Measurements from ENCODE around the gene FBXO10. TPM values are rescaled to one million over a fixed set of nuclear protein-coding genes. Genes with fewer than 3 reads are reported as not detected.
"Not testable (repeated sequence)": the region's sequence is repeated elsewhere in the genome, so short reads cannot be mapped to it uniquely, and the experiment has no call there.

FBXO10 gene
- total RNA-seq, 1 donor from 2014 or later, result 13.2 TPM

DNA sequence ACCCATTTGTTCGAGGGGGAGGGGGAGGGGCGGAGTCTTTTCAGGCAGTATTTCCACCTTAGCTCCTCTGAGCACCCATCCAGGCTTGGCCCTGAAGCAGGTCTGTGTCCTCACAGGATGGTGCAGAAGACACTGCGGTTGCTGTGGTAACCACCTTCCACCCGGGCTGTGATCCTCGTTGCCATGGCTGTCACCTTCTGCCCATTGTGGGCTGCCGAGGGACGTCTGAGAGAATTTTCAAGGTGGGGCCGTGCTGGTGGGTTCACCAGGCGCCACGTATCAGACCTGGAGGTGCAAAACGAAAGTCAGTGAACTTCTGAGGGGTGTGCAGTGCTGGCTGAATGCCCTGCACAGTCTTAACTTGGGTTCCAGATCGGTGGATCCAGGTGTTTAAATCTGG lies 63.7 kb downstream of the FBXO10 start:
- TF ChIP-seq, protein P1, sequence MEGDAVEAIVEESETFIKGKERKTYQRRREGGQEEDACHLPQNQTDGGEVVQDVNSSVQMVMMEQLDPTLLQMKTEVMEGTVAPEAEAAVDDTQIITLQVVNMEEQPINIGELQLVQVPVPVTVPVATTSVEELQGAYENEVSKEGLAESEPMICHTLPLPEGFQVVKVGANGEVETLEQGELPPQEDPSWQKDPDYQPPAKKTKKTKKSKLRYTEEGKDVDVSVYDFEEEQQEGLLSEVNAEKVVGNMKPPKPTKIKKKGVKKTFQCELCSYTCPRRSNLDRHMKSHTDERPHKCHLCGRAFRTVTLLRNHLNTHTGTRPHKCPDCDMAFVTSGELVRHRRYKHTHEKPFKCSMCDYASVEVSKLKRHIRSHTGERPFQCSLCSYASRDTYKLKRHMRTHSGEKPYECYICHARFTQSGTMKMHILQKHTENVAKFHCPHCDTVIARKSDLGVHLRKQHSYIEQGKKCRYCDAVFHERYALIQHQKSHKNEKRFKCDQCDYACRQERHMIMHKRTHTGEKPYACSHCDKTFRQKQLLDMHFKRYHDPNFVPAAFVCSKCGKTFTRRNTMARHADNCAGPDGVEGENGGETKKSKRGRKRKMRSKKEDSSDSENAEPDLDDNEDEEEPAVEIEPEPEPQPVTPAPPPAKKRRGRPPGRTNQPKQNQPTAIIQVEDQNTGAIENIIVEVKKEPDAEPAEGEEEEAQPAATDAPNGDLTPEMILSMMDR (IDR thresholded peaks at IDR 0.05; ENCODE audit: insufficient read depth, low read length, poor library complexity, severe bottlenecking), result no peak
- Histone ChIP-seq H3K27me3 (ENCODE audit: control insufficient read depth, insufficient read depth, low read length) (no peaks in the 10 kb centered on the region), H3K4me3 (ENCODE audit: low read depth, low read length) (no peak overlapping the region), H3K36me3 (ENCODE audit: control insufficient read depth, insufficient read depth, low read length) (no peaks in the 10 kb centered on the region)
- DNase-seq (ENCODE audit: low read depth), result no peak

DNA sequence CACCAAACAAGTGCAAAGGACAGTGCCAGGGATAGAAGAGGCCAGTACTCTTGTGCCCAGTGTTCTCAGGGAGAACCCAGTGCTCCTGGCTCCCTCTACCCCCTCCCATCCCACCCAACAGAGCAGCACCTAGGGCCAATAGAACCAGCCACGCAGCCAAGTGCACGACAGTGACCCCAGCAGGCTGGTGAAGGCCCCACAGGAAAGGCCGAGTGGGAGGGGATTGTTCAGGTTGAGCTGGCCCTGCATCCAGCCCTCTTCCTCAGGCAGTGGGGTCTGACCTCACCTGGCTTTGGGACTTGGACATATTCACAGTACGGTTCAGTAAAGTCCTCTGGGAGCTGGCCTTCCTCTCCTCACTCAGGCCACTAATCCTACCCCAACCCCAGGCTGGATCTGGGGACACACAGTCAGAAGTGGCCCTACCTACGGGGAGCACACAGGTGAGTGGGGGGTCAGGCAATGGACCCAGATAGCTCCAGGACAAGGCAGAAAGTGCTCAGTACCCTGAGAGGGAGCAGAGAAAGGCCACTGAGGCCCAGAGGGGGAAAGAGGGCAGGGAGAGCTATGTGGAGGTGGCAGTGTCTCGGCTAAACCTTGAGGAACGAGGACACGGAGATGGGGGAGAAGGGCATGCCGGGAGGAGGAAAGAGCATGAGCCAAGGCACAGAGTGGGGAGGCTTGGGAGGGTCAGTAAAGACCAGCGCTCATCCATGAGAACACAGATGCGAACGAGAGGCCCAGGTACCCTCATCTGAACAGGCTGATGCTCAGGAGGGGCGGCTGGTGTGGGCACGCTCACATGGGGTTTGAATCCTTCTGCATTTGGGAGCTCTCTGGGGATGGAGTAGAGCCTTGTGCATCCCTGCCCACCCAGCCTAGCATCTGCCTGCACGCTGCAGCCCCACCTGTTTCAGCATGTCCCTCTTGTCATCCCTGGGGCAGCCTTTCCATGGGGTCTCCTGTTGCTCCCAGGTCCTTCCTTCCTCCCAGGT lies 64.9 kb downstream of the FBXO10 start:
- no peak for DNase-seq (ENCODE audit: low read depth)
- Histone ChIP-seq H3K4me3 (ENCODE audit: low read depth, low read length) (no peak overlapping the region), H3K27me3 (ENCODE audit: control insufficient read depth, insufficient read depth, low read length) (no peaks in the 10 kb centered on the region), H3K36me3 (ENCODE audit: control insufficient read depth, insufficient read depth, low read length) (no peaks in the 10 kb centered on the region)
- TF ChIP-seq, protein P1 (IDR thresholded peaks at IDR 0.05; ENCODE audit: insufficient read depth, low read length, poor library complexity, severe bottlenecking), result no peak

DNA sequence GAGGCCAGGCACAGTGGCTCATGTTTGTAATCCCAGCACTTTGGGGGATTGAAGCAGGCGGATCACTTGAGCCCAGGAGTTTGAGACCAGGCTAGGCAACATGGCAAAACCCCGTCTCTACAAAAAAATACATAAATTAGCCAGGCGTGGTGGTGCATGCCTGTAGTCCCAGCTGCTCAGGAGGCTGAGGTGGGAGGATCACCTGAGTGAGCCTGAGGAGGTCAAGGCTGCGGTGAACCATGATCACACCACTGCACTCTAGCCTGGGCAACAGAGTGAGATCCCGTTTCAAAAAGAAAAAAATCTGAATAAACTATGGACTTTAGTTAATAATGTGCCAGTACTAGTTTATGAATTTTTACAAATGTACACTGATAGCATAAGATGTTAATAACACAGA lies 66.1 kb downstream of the FBXO10 start:
- H3K36me3 ChIP-seq (ENCODE audit: control insufficient read depth, insufficient read depth, low read length); DNase-seq (ENCODE audit: low read depth); H3K27me3 ChIP-seq (ENCODE audit: control insufficient read depth, insufficient read depth, low read length); H3K4me3 ChIP-seq (ENCODE audit: low read depth, low read length): not testable (repeated sequence)

DNA sequence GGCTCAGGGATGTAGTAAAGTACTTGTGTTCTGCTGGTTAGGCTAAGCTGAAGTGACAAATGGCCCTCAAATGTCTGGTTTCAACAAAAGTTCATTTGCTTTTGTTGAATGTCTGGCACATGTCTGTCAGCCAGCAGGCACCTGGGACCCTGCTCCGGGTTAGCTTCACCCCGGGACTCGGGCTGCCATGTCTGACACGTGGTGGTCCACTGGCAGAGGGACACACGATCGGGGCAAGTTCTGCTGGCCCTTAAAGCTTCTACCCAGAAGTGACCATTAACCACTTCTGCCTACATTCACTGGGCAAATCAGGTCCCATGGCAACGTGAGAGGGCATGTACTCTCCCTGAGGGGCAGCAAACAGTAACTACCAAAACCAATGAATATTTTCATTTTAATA lies 66.6 kb downstream of the FBXO10 start:
- DNase-seq (ENCODE audit: low read depth), result no peak
- TF ChIP-seq, protein P1 (IDR thresholded peaks at IDR 0.05; ENCODE audit: insufficient read depth, low read length, poor library complexity, severe bottlenecking), result no peak
- Histone ChIP-seq H3K27me3 (ENCODE audit: control insufficient read depth, insufficient read depth, low read length) (no peaks in the 10 kb centered on the region), H3K36me3 (ENCODE audit: control insufficient read depth, insufficient read depth, low read length) (no peaks in the 10 kb centered on the region), H3K4me3 (ENCODE audit: low read depth, low read length) (no peak overlapping the region)

DNA sequence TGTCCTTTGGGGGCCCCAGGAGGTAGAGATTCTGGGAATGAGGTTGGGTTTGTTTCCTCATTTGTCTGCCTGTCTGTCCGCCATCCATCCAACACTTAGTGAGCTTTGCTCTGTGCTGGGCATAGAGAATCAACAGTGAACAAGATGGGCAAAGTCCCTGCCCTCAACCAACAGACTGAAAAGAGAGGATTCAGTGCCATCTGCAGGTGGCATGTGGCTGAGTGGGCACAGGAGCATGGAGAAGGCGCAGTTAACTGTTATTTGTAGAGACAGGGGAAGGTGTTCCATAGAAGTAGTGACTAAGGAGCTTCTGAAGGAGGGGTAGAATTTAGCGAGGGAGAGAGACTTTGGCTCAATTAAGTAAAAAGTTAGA lies 67.4 kb downstream of the FBXO10 start:
- TF ChIP-seq, protein P1 (IDR thresholded peaks at IDR 0.05; ENCODE audit: insufficient read depth, low read length, poor library complexity, severe bottlenecking), result no peak
- H3K4me3 ChIP-seq (ENCODE audit: low read depth, low read length), result no peak overlapping the region
- DNase-seq (ENCODE audit: low read depth), result no peak
- no peaks in the 10 kb centered on the region for H3K36me3 ChIP-seq (ENCODE audit: control insufficient read depth, insufficient read depth, low read length)
- no peaks in the 10 kb centered on the region for H3K27me3 ChIP-seq (ENCODE audit: control insufficient read depth, insufficient read depth, low read length)

DNA sequence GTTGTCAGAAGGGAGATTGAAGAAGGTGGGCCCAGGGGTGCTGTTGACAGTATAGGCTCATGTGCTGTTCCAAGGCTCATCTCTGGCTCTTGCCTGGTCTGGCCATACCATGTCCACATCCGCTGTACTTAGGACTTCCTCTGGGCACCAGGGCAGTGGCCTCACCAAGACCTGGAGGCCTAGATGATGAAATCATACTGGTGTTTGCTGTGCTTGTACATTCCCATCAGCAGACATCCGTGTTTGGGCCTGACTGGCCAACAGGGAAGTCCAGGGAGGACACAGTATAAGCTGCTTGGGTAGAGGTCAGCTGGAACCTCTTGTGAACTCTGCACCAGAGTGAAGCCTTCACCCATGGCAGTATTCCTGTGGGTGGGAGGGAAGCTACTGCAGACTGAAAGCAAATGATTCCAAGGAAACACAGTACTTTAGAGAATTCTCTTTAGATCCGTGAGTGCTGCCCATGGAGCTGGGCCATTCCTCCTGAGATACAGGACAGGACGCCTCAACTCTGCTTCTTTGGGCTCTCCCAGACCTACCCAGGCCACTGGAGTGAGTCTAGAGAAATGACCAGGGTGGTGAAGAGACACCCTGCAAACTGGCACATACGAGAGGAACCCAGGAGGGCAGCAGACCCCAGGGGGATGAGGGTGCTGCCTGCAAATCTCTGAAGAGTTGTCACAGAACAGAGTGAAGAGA lies 67.9 kb downstream of the FBXO10 start:
- TF ChIP-seq, protein P1 (IDR thresholded peaks at IDR 0.05; ENCODE audit: insufficient read depth, low read length, poor library complexity, severe bottlenecking), result no peak
- no peak for DNase-seq (ENCODE audit: low read depth)
- Histone ChIP-seq H3K36me3 (ENCODE audit: control insufficient read depth, insufficient read depth, low read length) (no peaks in the 10 kb centered on the region), H3K4me3 (ENCODE audit: low read depth, low read length) (no peak overlapping the region), H3K27me3 (ENCODE audit: control insufficient read depth, insufficient read depth, low read length) (no peaks in the 10 kb centered on the region)
